ENCODE data around the gene PARP9. TPM values are rescaled to one million over a fixed set of nuclear protein-coding genes. Genes with fewer than 3 reads are reported as not detected.

The PARP9 gene
- total and polyA plus RNA-seq, 10 of the 15 experiments (the other 5 are each of a cell fraction or from before 2014, with no cell fraction given), result 34.0 to 122 (median 46.1) TPM

GRCh38 chr3:122497425-122497824, 66.7 kb downstream of the PARP9 start (continued):
- TF ChIP-seq HSF1 (IDR thresholded peaks at IDR 0.05; ENCODE audit: low read depth, low read length) (no peak), SMC3 (IDR thresholded peaks at IDR 0.05; ENCODE audit: borderline replicate concordance, low read length) (no peak), EP300 (IDR thresholded peaks at IDR 0.05; ENCODE audit: borderline replicate concordance in 1 of 2, control insufficient read depth in 1 of 2, low read depth in 2 of 2, low read length in 2 of 2) (peak; percentile 24 to 27; a peak in 1 of 4 replicates), SKIL (IDR thresholded peaks at IDR 0.05; ENCODE audit: low read depth, poor library complexity, severe bottlenecking) (peak; percentile 57), GATAD2B (conservative IDR thresholded peaks at IDR 0.05; ENCODE audit: low read depth) (0 out of 2 replicates have a peak, but pooled peaks have one; percentile 55), ZBTB33 (IDR thresholded peaks at IDR 0.05) (no peak), IKZF1 (conservative IDR thresholded peaks at IDR 0.05) (no peak; the same call in none of the 2 replicates), SREBF1 (IDR thresholded peaks at IDR 0.05; ENCODE audit: low read length) (no peak), MEF2B (IDR thresholded peaks at IDR 0.05; ENCODE audit: partially characterized antibody, poor library complexity, severe bottlenecking) (peak; percentile 73), ZNF24 (IDR thresholded peaks at IDR 0.05) (no peak), NFXL1 (IDR thresholded peaks at IDR 0.05; ENCODE audit: borderline replicate concordance) (no peak), TCF7 (IDR thresholded peaks at IDR 0.05; ENCODE audit: borderline replicate concordance) (no peak), ASH2L (IDR thresholded peaks at IDR 0.05; ENCODE audit: borderline replicate concordance, low read depth) (no peak), EGR1 (IDR thresholded peaks at IDR 0.05; ENCODE audit: borderline replicate concordance in 1 of 2, low read depth in 2 of 2, low read length in 2 of 2) (no peak), TARDBP (IDR thresholded peaks at IDR 0.05; ENCODE audit: borderline replicate concordance) (no peak), SMARCA5 (IDR thresholded peaks at IDR 0.05) (no peak), SPI1 (IDR thresholded peaks at IDR 0.05; ENCODE audit: borderline replicate concordance, insufficient read depth, low read depth, low read length) (no peak), NKRF (conservative IDR thresholded peaks at IDR 0.05) (no peak), USF2 (IDR thresholded peaks at IDR 0.05; ENCODE audit: borderline replicate concordance, low read depth, low read length) (no peak), DPF2 (IDR thresholded peaks at IDR 0.05) (peak; percentile 53; the same call in 1 of the 2 replicates), RBBP5 (conservative IDR thresholded peaks at IDR 0.05) (no peak), CHD1 (IDR thresholded peaks at IDR 0.05; ENCODE audit: low read depth, low read length) (no peak), NFYB (IDR thresholded peaks at IDR 0.05; ENCODE audit: insufficient read depth, low read depth, low read length) (no peak), HDGF (IDR thresholded peaks at IDR 0.05) (no peak)

Data from GM12878 (cell line).